NCI-H146 treated with DMSO at 0.1 percent for 48 hours (cell line): Measurements from ENCODE around the gene ENO3.
"Not testable (repeated sequence)": the region's sequence is repeated elsewhere in the genome, so short reads cannot be mapped to it uniquely, and the experiment has no call there.

Source experiments
- DNase-seq: peaks from one replicate; lab custom pipeline; 2025; ENCODE audit not compliant: unreplicated experiment; lab: John Stamatoyannopoulos, UW

The ENO3 gene

GRCh38 chr17:4950746-4951204, at the start of gene ENO3:
Gene ENO3, plus strand, starts transcription at chr17:4951119. Its CDS starts 711 bp downstream, at chr17:4951830.
- DNase-seq: no peak

DNA sequence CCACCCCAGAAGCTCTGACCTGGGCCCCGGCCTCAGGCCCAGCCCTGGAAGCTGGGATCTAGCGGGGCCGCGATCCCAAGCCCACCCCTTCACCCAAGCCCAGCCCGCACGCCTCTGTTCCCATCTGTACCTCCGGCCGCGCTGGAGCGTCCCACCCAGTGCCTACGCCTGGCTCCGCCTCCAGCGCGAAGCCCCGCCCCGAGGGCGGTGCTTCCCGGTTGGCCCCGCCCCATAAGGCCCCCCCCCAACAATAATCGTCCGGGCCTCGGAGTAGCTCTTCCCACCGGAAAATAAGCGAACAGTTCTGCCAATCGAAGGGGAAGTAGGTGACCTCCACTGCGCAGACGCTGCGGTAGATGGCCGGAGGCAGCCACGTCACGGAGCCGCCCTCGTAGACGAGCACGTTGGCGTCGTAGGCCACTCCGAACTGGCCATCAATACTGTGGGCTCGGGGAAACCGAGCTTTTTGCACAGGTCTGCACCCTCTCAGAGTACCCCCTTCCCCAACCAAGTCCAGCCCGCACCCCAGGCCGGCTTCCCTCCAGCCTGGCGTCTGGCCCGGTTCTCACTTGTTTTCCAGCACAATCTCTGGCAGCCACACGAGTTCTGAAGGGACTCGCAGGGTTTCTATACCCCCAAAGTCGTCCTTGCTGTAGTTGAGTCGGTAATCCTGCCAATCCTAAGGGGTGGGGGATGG, 49.1 kb upstream of the ENO3 start:
- DNase-seq: no peak

GRCh38 chr17:4902540-4902939, 48.4 kb upstream of the ENO3 start:
- DNase-seq: no peak

DNA sequence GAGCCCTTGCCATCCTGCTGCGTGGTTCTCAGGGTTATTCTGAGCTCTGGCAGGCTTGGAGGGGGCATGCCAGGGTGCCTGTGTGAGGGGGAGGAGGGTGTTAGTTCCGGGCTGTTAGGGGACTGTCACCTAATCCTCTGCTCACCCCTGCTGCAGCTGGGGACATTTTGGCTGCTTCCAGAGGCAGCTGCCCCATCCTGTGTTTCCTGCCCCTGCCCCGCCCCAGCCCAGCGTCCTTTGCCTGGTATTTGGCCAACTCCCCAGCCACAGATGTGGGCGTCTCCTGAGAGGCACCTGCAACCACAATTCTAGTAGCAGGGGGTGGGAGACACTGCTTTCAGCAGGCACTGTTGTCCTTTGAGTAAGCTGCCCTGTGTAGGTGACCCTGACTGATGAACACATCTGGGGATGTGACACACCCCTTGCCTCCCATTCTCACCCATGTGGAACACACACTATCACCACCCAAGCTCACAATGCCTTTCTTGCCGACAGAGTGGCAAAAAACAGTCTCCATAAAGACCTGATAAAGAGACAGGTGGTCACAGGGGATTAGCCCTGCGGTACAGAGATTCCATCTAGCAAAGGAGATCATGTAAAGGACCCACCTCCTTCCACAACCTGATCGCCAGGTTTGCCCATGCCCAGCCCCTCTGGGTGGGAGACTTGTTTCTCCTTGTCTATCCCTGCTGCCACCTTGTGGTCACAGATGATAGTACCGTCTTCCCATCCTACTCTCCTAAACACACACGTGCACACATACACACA, 47.7 kb upstream of the ENO3 start, which contains the start of gene CHRNE:
Gene CHRNE (minus strand): TSS at position 48 of the 768 bp plus-strand sequence. CDS start 35 bp downstream, at position 13.
- peak; percentile 43 for DNase-seq

DNA sequence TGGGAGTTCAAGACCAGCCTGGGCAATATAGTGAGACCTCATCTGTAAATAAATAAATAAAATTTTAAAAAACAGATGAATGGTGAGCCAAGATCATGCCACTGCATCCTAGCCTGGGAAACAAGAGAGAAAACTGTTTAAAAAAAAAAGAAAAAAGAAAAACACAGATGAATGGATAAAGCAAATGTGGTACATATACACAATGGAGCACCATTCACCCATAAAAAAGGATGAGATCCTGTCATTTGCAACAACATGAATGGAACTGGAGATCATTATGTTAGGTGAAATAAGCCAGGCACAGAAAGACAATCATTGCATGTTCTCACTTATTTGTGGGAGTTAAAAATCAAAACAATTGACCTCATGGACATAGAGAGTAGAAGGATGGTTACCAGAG, 44.3 kb upstream of the ENO3 start:
- not testable (repeated sequence) for DNase-seq

DNA sequence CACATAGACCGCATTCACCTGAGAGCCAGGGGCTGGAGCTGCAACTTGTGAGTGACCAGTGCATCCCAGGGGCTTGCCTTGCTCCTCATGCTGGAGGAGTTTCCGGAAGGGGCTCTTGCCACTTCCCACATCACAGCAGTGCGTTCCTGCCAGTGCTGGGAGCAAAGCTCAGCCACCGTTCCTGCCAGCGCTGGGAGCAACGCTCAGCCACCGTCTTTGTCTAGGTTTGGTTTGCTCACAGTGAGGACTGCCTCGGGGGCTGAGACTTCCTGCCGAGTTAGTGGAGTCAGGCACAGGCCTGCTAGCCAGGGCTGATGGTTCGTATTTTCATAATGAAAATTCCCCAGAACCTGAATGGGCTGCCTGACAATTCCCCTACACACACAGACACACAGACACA, 42.6 kb upstream of the ENO3 start:
- peak; percentile 68 for DNase-seq

DNA sequence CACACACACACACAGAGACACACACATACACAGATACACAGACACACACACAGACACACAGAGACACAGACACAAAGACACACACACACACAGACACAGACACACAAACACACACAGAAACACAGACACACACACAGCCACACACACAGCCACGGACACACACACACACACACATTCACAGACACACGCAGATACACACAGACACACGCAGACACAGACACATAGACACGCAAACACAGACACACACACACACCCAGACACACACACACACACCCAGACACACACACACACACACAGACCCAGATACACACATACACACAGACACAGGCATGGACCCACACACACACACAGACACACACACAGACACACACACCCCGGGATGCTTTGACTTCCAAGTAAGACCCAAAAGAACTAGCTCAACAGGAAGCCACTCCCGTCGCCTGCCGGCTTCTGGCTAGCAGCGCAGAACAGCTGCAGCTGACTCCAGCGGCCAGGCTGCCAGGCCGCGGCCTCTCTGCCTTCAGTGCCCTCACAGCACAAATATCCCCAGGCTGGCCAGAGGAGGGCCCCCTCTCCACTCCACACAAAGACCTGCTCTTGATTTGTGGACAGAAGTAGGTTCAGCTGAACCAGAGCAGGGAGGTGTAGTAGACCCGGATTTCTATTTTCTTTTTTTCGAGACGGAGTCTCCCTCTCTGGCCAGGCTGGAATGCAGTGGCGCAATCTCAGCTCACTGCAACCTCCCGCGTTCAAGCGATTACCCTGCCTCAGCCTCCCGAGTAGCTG, 42.0 kb upstream of the ENO3 start:
- DNase-seq: peak; percentile 73

DNA sequence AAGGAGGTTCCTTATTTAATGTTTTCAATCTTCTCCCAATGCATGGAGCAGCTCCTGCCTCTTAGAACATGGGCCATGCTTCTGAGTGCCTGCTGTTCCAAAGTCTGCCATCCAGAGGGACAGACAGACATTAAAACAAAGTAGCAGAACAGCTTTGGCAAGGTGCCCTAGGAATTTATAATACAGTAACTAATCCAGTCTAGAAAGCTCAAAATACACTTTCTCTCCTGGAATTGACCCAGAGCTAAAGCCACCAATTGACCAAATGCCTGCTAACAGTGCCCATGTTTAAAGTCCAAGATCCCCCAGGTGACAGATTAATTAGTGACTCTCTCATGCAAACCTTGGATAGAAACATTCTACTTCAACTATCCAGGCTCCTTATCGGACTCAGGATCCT, 36.9 kb upstream of the ENO3 start:
- DNase-seq: no peak

GRCh38 chr17:4914551-4914950, 36.4 kb upstream of the ENO3 start:
- DNase-seq: not testable (repeated sequence)

DNA sequence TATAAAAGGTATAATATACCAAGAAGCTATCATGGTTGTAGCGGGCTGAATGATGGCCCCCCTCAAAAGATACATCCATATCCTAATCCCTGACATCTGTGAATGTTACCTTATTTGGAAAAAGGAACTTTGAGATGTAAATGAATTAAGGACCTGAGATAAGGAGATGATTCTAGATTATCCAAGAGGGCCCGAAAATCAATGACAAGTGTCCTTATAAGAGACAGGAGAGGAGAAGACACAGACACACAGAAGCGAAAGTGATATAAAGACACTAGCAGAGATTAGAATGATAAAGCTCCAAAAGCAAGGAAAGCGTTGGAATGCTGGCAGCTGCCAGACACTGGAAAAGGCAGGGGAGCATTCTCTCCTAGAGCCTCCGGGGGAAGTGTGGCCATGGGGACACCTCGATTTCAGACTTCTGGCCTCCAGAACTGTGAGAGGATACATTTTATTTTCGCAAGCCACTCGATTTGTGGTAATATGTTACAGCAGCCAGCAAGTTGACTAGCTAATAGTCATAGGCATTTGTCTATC, 31.3 kb upstream of the ENO3 start:
- no peak for DNase-seq

GRCh38 chr17:4920351-4921048, 30.4 kb upstream of the ENO3 start:
- no peak for DNase-seq

GRCh38 chr17:4921320-4921719, 29.6 kb upstream of the ENO3 start:
- no peak for DNase-seq

DNA sequence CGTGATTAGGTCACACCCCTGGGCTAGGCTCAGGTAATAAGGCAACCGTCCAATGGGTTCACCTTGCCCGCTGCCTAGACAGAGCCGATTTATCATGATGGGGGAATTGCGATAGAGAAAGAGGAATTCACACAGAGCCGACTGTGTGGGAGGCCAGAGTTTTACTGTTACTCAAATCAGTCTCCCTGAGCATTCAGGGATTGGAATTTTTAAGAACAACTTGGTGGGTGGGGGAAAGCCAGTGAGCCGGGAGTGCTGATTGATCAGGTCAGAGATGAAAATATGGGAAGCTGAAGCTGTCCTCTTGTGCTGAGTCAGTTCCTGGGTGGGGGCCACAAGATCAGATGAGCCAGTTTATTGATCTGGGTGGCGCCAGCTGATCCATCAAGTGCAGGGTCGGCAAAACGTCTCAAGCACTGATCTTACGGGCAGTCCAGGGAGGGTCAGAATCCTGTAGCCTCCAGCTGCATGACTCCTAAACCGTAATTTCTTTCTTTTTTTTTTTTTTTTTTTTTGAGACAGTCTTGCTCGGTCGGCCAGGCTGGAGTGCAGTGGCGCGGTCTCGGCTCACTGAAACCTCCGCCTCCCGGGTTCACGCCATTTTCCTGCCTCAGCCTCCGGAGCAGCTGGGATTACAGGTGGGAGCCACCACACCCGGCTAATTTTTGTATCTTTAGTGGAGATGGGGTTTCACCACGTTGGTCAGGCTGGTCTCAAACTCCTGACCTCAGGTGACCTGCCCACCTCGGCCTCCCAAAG, 24.2 kb upstream of the ENO3 start:
- not testable (repeated sequence) for DNase-seq

DNA sequence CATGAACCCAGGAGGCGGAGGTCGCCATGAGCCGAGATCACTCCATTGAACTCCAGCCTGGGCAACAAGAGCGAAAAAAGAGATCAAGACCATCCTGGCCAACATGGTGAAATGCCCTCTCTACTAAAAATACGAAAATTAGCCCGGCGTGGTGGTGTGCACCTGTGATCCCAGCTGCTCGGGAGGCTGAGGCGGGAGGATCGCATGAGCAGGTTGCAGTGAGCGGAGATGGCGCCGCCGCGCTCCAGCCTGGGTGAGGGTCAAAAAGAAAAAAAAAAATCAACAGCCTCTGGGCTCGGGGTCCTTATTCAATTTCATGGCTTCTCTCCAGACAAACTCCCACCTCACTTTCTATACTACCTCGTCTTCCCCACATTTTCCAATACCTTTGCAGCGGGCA, 22.0 kb upstream of the ENO3 start:
- DNase-seq: no peak

DNA sequence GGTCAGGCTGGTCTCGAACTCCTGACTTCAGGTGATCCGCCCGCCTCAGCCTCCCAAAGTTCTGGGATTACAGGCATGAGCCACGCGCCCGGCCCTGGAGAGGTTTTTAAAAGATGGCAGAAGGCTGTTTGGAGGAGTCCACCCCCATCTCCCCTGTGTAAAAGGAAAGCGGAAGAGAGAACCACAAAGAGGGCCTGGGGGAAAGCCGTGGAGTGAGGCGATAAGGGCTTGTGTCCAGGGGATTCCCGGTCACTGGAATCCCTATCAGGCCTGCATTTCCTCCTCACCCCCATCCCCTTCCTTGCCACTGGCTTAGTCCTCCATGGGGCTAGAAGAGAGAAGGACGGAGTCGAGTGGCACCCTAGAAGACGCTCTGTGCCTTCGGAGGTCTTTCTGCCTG, 19.0 kb upstream of the ENO3 start, which contains the start of gene GP1BA:
Gene GP1BA (plus strand): TSS at position 315 of the 400 bp plus-strand sequence. CDS start 328 bp downstream, outside the sequence.
- no peak for DNase-seq

- DNase-seq: no peak
Measured at GRCh38 chr17:4932756-4933155, 18.2 kb upstream of the ENO3 start.

DNA sequence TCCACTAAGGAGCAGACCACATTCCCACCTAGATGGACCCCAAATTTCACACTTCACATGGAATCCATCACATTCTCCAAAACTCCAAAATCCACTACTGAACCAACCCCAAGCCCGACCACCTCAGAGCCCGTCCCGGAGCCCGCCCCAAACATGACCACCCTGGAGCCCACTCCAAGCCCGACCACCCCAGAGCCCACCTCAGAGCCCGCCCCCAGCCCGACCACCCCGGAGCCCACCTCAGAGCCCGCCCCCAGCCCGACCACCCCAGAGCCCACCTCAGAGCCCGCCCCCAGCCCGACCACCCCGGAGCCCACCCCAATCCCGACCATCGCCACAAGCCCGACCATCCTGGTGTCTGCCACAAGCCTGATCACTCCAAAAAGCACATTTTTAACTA, 17.3 kb upstream of the ENO3 start:
- no peak for DNase-seq

DNA sequence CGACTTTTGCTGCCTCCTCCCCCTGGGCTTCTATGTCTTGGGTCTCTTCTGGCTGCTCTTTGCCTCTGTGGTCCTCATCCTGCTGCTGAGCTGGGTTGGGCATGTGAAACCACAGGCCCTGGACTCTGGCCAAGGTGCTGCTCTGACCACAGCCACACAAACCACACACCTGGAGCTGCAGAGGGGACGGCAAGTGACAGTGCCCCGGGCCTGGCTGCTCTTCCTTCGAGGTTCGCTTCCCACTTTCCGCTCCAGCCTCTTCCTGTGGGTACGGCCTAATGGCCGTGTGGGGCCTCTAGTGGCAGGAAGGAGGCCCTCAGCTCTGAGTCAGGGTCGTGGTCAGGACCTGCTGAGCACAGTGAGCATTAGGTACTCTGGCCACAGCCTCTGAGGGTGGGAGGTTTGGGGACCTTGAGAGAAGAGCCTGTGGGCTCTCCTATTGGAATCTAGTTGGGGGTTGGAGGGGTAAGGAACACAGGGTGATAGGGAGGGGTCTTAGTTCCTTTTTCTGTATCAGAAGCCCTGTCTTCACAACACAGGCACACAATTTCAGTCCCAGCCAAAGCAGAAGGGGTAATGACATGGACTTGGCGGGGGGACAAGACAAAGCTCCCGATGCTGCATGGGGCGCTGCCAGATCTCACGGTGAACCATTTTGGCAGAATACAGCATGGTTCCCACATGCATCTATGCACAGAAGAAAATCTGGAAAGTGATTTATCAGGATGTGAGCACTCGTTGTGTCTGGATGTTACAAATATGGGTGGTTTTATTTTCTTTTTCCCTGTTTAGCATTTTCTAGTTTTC, 16.5 kb upstream of the ENO3 start:
- no peak for DNase-seq

GRCh38 chr17:4935650-4936049, 15.3 kb upstream of the ENO3 start:
- DNase-seq: no peak
